Measurements from ENCODE around the gene FBXO8. TPM values are rescaled to one million over a fixed set of nuclear protein-coding genes. Genes with fewer than 3 reads are reported as not detected.

FBXO8 gene
- total RNA-seq, 2 experiments from 2014 or later: 19.8 to 22.0 TPM

DNA sequence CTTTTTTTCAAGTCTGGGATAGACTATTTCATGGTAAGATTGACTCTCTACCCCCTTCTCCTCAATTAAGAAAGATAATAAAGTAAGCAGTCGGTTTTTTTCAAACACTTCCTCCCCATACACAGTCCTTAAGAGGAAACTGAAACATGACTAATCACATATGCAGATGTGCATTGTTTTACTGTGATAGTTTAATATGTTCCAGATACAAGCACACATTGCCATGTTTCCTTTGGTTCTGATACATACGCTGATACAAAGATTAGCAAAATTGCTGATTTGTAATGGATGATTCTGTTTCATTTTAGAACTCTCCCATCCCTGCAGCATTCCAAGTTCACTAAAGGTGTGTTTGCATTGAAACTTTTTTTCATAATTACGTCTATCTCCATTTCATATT is 76.1 kb downstream of the FBXO8 start:
- ChIA-PET CTCF (no interaction called here), POLR2A (no interaction called here)
- peaks cover 10% of the 10 kb centered on the region for H3K4me1 Mint-ChIP-seq
- H3K9me3 Mint-ChIP-seq: no peaks in the 10 kb centered on the region
- no peak overlapping the region for H3K4me3 Mint-ChIP-seq
- H3K36me3 Mint-ChIP-seq (ENCODE audit: low read depth): no peaks in the 10 kb centered on the region
- DNase-seq: no peak
- H3K27ac Mint-ChIP-seq: no peak overlapping the region
- H3K27me3 Mint-ChIP-seq: peaks cover 52% of the 10 kb centered on the region

DNA sequence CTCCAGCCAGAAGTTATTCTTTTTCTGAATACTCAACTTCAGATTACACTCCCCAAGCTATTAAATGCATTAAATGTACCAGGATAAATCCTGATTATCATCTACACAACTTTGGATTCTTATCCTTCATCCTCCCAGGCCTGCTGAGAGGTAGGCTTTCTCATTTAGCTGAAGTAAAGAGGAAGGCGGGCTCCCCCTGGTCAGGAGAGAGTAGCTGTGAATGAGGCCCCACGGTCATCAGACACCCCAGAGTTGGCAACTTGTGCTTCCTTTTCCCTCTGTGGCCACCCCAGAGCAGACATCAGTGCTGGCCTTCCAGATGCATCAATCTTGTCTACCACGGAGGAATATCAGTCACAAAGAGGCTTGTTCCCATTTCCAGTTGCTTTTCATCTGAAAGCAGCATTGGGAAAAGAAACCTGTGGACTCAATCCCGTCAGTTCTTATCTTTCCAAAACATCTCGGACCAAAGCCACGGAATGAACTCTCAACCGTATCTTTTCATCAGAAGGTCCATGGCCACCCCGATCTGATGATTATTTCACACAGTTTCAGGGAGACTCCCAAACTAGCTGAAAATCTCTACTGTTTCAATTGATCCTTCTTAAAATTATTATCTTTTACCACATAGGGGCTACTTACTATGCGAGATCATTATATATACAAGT is 79.2 kb downstream of the FBXO8 start:
- no peaks in the 10 kb centered on the region for H3K9me3 Mint-ChIP-seq
- H3K27ac Mint-ChIP-seq: no peak overlapping the region
- POLR2A ChIA-PET: no interaction called here
- H3K36me3 Mint-ChIP-seq (ENCODE audit: low read depth): no peaks in the 10 kb centered on the region
- CTCF ChIA-PET: no interaction called here
- H3K4me1 Mint-ChIP-seq: no peaks in the 10 kb centered on the region
- no peak overlapping the region for H3K4me3 Mint-ChIP-seq
- no peak for DNase-seq
- H3K27me3 Mint-ChIP-seq: peaks cover 33% of the 10 kb centered on the region

DNA sequence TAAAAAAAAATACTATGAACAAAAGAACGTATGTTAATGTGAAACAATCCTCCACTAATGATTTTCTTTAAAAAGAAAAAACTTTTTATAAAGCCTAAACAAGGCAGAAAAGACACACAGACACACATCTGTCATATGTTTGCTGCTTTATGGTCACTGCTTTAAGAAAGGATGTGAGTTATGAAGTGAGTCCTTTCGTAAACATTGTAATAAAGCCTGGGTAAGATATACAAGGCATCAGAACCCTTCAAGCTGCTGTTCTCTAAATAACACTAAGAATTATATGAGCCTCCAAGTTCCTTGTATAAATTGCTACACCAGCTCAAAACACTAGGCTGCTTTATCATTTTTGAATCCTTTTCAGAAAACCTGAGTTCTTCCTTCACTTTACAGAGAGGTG is 81.6 kb downstream of the FBXO8 start:
- no peaks in the 10 kb centered on the region for H3K4me1 Mint-ChIP-seq
- DNase-seq: no peak
- POLR2A ChIA-PET: no interaction called here
- no peak overlapping the region for H3K27ac Mint-ChIP-seq
- H3K27me3 Mint-ChIP-seq: peaks cover 27% of the 10 kb centered on the region
- H3K36me3 Mint-ChIP-seq (ENCODE audit: low read depth): no peaks in the 10 kb centered on the region
- H3K4me3 Mint-ChIP-seq: no peak overlapping the region
- CTCF ChIA-PET: no interaction called here
- H3K9me3 Mint-ChIP-seq: no peaks in the 10 kb centered on the region

DNA sequence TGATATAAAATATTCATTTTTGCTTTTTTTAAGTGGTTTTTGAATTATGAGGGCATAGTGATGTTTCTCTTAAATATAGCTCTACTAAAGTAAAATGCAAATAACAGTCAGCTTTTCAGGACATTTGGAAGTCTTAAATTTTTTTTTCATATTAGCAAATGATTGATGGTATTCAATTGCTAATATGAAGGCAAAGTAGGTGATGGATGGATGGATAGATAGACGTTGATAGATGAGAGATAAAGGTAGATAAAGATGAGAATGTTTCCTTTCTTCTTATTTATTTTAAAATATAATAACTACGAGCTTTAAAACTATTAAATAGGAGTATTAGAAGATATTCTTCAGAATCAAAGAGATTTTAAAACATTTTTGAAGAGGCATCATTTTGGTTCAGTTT is 83.7 kb downstream of the FBXO8 start:
- CTCF ChIA-PET: no interaction called here
- no peak for DNase-seq
- Mint-ChIP-seq H3K36me3 (ENCODE audit: low read depth) (no peaks in the 10 kb centered on the region), H3K4me3 (no peak overlapping the region), H3K9me3 (no peaks in the 10 kb centered on the region), H3K27ac (no peak overlapping the region), H3K4me1 (no peaks in the 10 kb centered on the region), H3K27me3 (peaks cover 23% of the 10 kb centered on the region)
- POLR2A ChIA-PET: no interaction called here

DNA sequence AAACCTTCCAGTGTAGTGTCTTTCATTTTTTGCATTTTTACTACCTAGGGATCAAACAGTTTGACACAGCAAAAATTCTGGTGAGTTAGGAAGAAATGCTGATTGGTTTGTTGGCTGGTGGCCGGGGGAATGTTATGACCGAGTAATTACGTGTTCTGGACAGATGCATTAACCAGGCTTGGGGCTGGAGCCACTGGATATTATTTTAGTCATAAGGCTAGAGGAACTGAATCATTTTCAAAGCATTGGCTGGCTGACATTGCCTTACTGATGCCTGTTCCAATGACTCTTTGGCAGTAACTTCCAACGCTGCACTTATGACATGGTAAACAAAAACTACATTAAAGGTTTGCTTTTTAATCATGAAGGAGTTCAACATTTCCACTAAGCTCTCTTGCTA is 84.6 kb downstream of the FBXO8 start:
- ChIA-PET POLR2A (no interaction called here), CTCF (no interaction called here)
- no peaks in the 10 kb centered on the region for H3K9me3 Mint-ChIP-seq
- H3K27me3 Mint-ChIP-seq: peaks cover 18% of the 10 kb centered on the region
- H3K27ac Mint-ChIP-seq: no peak overlapping the region
- H3K4me1 Mint-ChIP-seq: no peaks in the 10 kb centered on the region
- no peak overlapping the region for H3K4me3 Mint-ChIP-seq
- H3K36me3 Mint-ChIP-seq (ENCODE audit: low read depth): no peaks in the 10 kb centered on the region
- no peak for DNase-seq

DNA sequence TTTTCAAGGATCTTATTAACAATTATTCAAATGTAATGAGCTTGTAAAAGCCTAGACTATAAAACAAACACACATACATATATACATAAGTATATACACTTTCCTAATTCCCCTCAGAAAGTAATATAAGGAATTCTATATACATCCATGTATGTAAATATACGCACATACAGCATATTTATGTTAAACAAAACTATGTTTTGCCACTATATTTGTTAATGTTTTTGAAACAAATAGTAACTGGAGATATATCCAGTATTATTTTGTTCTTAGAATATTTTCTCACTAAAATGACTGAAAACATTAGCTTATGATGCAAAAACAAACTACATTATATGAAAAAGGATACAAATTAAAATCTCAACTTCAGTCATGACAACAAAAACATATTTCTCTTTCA is 85.1 kb downstream of the FBXO8 start:
- Mint-ChIP-seq H3K27me3 (peaks cover 18% of the 10 kb centered on the region), H3K4me1 (no peaks in the 10 kb centered on the region), H3K4me3 (no peak overlapping the region), H3K36me3 (ENCODE audit: low read depth) (no peaks in the 10 kb centered on the region), H3K27ac (no peak overlapping the region), H3K9me3 (no peaks in the 10 kb centered on the region)
- CTCF ChIA-PET: no interaction called here
- DNase-seq: no peak
- POLR2A ChIA-PET: no interaction called here

DNA sequence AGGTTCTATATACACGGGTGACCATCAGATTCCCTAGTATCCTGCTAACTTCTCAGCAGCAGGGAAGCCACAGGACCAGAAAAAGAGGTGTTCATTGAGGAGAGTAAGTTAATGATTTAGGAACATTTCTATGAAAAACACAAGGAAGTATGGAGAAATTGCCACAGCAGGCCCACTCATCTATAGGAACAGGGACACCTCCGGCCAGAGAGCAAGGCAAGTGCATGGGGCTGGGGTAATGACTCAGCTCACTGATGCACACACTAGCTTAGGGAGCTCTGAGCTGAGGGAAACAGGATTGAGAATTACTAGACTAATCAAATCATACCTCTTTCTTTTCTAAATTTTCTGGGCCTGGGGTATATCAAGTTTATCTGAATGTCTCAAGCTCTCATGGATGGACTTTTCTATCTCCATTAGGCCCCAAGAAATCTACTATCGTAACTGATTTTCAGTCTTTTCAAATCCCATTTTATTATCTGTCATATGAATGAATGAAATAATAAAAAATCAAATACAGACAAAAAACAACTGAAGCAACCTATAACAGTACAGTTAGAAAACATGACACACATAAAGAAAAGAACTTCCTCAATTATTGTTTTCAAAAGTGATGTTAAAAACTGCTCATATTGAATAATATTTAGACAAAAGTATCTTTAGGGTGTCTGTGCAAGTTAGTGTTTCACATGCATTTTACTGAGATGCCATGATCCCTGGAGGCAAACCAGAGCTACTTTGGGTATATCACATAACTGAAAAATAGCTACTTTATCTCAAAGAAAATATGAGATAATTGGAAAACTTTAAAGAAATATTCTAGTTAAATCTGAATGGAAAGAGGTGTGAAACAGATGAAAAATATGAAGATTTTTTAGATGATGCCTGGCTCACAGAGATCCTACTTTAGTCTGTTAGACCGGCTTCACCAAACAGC is 89.8 kb downstream of the FBXO8 start:
- Mint-ChIP-seq H3K4me3 (no peak overlapping the region), H3K36me3 (ENCODE audit: low read depth) (no peaks in the 10 kb centered on the region), H3K27ac (no peak overlapping the region), H3K27me3 (peaks cover 6% of the 10 kb centered on the region), H3K9me3 (no peaks in the 10 kb centered on the region), H3K4me1 (no peaks in the 10 kb centered on the region)
- DNase-seq: no peak
- ChIA-PET CTCF (no interaction called here), POLR2A (no interaction called here)

DNA sequence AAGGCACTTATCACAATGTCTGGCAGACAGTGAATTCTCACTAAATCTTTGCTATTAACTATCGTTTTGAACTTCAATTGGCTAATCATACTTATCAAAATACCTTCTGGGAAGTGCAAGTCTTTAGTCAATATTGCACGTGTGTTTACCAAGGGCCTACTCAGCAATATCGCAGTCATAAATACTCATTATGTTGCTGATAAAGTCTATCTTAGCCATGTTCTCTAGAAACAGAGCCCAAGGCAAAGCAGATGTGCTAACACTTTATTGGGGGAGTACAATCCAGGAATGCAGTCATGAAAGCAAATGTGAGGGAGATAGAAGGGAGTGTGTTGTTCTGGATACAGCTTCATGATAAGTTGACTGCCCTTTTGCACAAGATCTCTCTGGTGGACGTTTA is 90.5 kb downstream of the FBXO8 start:
- no peak for DNase-seq
- ChIA-PET CTCF (no interaction called here), POLR2A (no interaction called here)
- no peaks in the 10 kb centered on the region for H3K9me3 Mint-ChIP-seq
- no peaks in the 10 kb centered on the region for H3K36me3 Mint-ChIP-seq (ENCODE audit: low read depth)
- H3K4me1 Mint-ChIP-seq: no peaks in the 10 kb centered on the region
- H3K4me3 Mint-ChIP-seq: no peak overlapping the region
- H3K27ac Mint-ChIP-seq: no peak overlapping the region
- H3K27me3 Mint-ChIP-seq: peaks cover 4% of the 10 kb centered on the region

DNA sequence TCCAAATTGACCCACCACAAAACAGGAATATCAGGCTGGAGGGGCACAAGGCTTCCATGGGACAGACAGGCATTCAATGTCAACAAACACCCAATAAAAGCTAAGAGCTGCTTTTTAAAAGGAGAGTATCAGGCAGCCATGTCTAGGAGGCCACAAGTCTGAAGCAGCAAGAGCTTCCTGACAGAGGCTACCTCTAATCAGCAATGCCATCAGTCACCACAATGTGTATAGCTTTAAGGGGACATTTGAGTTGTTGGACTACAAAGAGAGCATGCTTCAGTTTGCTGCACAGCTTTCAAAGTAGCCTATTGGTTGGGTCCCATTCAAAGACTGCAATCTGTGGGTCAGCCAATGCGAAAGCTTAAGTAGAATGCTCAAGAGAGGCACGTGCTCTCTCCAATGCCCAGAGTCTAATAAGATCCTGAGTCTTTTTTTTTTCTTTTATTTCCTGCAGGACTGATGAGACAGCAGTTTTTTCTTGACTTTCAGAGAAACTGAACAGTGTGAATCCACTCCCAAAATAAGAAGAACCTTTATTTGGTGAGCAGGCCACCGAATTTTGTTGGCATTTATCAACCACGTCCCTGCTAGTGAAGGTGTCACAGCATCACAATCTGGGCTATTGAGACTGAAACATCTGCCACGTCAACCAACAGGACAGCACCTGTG is 92.5 kb downstream of the FBXO8 start:
- Mint-ChIP-seq H3K4me3 (no peak overlapping the region), H3K27ac (no peak overlapping the region), H3K9me3 (no peaks in the 10 kb centered on the region), H3K4me1 (no peaks in the 10 kb centered on the region), H3K27me3 (peaks cover 4% of the 10 kb centered on the region), H3K36me3 (ENCODE audit: low read depth) (no peaks in the 10 kb centered on the region)
- CTCF ChIA-PET: interaction anchor here (0.7 kb wide), 1 partner anchor 12 kb away, joined by 3 read pairs; no protein-coding TSS in a partner anchor
- no peak for DNase-seq
- POLR2A ChIA-PET: no interaction called here

DNA sequence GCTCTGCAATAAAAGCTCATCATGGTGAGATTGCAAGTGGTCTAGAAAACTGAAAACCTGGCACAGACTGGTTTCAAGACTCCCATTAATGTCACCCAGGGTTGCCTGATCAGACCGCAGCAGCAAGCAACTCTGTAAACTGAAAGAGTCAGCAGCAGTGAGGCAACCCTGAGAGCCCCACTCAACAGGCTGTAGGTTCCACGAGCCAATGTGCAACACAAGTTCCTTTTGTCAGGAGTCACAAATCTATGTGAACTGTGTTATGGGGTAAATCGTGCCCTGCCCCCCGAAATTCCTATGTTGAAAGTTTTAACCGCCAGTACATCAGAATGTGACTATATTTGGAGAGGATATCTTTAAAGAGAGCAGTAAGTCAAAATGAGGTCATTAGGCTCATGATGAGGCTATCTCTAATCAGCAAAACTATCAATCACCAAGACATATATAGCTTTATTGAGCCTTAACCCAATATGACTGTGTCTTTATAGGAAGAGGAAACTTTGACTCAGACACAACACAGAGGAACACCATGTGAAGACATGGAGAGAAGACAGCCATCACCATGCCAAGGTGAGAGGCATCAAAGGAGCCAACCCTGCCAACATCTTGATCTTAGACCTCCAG is 94.0 kb downstream of the FBXO8 start:
- CTCF ChIA-PET: no interaction called here
- no peak for DNase-seq
- Mint-ChIP-seq H3K9me3 (no peaks in the 10 kb centered on the region), H3K27me3 (peaks cover 2% of the 10 kb centered on the region), H3K27ac (no peak overlapping the region), H3K4me1 (no peaks in the 10 kb centered on the region), H3K36me3 (ENCODE audit: low read depth) (no peaks in the 10 kb centered on the region), H3K4me3 (no peak overlapping the region)
- POLR2A ChIA-PET: no interaction called here

Other genes with a start within 250 kb of the FBXO8 start
- gene CEP44, start 244 bp upstream of the FBXO8 start, total RNA-seq: 10 to 100 TPM; 21.7 to 24.2 TPM
- 1 to 10 TPM; 7.3 to 9.3 TPM for gene HPGD, start 238.8 kb upstream of the FBXO8 start, total RNA-seq

All from activated CD4-positive, alpha-beta T cell treated with anti-CD3 and anti-CD28 coated beads, Interleukin-2, amount 10 ng/mL, durations not matched to agents 7 days and 5 days (primary cell).